Measurements from ENCODE around the gene MYADML2.
"Not testable (repeated sequence)": the region's sequence is repeated elsewhere in the genome, so short reads cannot be mapped to it uniquely, and the experiment has no call there.

Gene MYADML2

DNA sequence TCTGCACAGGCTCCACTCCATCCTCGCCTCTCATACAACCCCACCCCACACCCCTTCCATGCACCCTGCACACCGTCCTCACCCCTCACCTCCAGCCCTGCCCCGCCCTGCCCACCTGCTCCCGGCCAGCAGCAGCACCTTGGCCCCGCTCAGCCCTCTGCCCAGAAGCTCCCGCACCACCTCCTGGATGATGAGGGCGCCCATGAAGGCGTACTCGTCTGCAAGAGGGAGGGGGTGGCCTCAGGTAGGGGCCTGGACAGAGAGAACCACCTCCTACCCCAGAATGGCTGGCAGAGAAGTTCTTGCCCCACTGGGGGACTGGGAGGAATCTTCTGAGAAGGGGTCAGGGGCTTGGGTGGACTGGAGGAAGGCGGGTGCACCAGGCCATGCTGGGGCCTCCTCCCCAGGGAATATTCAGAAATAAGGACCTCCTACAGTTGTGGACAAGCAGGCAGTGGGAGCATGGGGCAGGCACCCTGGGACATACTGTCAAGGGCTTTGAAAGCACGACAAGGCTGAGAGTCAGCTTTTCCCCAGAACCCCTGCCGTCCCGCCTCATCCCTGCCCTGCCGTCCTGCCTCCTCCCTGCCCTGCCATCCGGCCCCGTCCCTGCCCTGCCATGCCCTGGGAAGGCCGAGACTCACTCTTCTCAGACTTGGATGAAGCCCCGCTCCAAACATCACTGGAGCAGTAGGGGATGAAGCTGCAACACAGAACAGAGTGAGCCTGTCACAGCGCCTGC is 10.8 kb upstream of the MYADML2 start:
- no peaks in the 10 kb centered on the region for H3K36me3 Mint-ChIP-seq (ENCODE audit: low read depth)
- no peak overlapping the region for H3K4me3 Mint-ChIP-seq
- peaks cover 4% of the 10 kb centered on the region for H3K4me1 Mint-ChIP-seq (ENCODE audit: low read depth)
- no peaks in the 10 kb centered on the region for H3K9me3 Mint-ChIP-seq
- no peak overlapping the region for H3K27ac Mint-ChIP-seq
- H3K27me3 Mint-ChIP-seq, result peaks cover 41% of the 10 kb centered on the region
- intact Hi-C loops (cut with micrococcal nuclease), result no loop called here

DNA sequence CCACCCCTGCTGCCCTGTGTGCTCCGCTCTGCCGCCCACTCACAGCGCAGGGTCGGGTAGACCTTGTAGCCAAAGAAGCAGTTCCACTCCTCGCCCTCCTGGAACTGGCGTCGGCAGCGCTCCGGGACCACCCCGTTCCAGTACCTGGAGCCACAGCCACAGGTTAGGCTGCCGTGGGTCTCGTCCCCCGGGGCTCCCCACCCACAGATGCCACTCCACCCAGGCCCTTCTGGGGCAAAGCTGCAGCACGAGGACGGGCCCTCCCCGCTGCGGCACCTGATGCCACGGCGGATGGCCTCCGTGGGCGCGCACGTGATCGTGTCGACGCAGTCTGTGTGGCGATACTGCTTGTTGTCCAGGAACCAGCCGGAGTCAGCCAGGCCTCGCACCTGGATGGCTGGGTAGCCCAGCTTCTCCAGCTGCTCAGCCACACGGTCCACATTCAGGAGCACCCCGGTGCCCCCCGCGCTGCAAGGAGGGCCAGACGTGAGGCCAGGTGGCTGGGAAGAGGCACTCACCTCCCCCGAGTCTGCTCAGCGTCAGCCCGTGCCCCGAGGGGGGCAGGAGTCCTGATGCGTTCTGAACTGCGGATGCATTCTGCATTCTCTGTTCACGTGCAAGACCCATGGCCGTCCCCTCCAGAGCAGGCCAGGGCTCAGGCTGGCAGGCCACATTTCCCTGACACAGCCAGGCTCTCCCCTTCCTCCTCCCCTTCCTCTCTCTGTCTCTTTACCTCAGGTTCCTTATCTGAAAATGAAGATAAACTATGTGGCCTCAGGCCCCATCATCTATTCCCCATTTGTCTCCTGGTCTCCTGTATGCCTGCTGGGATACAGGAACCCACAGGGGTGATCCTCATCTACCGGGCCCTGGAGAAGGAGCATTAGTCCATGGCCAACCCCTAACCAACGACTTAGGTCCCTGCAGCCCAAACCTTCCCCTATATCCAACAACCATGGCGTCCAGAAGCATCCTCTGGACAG is 9.9 kb upstream of the MYADML2 start:
- H3K27me3 Mint-ChIP-seq, result peaks cover 35% of the 10 kb centered on the region
- H3K27ac Mint-ChIP-seq, result no peak overlapping the region
- H3K4me1 Mint-ChIP-seq (ENCODE audit: low read depth), result peaks cover 9% of the 10 kb centered on the region
- no peaks in the 10 kb centered on the region for H3K9me3 Mint-ChIP-seq
- H3K36me3 Mint-ChIP-seq (ENCODE audit: low read depth), result no peaks in the 10 kb centered on the region
- no peak overlapping the region for H3K4me3 Mint-ChIP-seq
- intact Hi-C loops (cut with micrococcal nuclease), result no loop called here

DNA sequence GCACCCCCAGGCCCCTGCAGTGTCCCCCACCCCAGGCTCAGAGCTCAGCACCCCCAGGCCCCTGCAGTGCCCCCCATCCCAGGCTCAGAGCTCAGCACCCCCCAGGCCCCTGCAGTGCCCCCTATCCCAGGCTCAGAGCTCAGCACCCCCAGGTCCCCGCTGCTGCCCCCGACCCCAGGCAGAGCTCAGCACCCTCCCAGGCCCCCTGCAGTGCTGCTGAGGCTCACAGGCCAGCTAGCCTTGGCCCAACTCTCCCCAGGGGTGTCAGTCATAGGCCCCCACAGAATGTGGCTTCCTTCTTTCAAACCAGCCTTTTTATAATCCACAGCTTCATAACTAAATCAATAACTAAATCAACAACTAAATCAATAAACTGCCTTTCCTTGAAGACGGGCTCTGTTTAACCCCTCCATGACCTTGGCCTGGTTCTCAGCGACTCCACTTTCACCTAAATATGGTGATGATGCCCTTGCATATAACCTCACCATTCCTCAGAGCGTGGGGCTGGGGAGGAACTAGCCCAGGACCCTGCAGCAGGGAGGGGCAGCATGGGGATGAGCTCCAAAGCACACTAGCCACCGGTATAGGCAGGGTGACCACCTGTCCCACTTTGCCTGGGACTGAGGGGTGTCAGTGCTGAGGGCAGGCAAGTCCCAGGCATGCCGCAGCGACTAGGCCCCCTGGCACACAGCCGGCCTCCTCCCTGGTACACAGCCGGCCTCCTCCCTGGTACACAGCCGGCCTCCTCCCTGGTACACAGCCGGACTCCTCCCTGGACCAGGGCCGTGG is 8.9 kb upstream of the MYADML2 start:
- Mint-ChIP-seq H3K36me3 (ENCODE audit: low read depth) (no peaks in the 10 kb centered on the region), H3K4me1 (ENCODE audit: low read depth) (peaks cover 9% of the 10 kb centered on the region), H3K9me3 (no peaks in the 10 kb centered on the region), H3K27ac (no peak overlapping the region), H3K27me3 (peaks cover 41% of the 10 kb centered on the region), H3K4me3 (no peak overlapping the region)
- intact Hi-C loops (cut with micrococcal nuclease), result no loop called here

DNA sequence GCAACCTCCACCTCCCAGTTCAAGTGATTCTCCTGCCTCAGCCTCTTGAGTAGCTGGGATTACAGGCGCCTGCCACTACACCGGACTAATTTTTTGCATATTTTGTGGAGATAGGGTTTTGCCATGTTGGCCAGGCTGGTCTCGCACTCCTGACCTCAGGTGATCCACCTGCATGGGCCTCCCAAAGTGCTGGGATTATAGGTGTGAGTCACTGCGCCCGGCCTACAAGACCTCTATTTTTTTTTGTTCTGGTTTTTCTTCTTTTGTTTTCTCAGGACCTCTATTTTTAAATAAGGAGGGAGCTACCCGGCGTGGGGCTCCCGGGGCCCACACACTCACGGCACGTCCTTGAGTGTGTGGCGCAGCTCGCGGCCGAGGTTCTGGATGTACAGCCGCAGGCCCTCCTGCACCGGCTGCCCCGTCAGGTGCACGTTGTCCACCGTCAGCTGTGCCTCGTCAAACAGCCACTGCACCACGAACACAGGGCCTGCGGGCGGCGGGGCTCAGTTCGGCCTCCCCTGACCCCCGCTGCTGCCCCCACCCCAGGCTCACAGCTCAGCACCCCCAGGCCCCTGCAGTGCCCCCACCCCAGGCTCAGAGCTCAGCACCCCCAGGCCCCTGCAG is 8.1 kb upstream of the MYADML2 start:
- Mint-ChIP-seq H3K4me1 (ENCODE audit: low read depth) (peaks cover 9% of the 10 kb centered on the region), H3K9me3 (no peaks in the 10 kb centered on the region), H3K27ac (no peak overlapping the region)

DNA sequence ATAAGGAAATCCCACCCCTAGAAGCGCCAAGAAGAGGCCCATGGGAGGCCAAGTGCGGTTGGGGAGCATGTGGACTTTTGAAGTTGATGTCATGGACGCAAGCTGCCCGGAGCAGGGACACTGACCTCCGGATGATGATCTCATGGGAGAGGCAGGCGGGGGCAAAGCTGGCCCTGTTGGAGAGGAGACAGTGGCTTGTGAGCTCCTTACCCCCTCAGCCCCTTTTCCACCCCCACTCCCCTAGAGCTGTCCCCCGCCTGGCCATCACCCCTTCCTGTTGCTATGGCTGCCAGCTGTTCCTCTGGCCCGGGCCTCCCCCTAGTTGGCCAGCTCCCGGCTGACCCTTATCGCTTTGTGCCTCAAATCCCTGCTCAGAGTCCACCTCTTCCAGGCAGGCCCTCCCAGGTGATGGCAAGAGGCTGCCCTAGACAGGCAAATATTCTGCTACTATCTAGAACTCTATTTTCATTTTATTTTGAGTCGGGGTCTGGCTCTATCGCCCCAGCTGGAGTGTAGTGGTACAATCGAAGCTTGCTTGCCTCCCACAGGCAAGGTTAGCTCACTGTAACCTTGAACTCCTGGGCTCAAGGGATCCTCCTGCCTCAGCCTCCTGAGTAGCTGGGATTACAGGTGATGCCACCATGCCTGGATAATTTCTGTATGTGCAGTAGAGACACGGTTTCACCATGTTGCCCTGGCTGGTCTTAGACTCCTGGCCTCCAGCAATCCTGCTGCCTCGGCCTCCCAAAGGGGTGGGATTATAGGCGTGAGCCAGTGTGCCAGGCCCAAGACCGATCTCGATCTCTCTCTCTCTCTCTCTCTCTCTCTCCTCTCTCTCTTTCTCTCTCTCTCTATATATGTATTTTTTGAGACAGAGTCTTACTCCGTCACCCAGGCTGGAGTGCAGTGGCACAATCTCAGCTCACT is 7.4 kb upstream of the MYADML2 start:
- intact Hi-C loops (cut with micrococcal nuclease), result no loop called here
- Mint-ChIP-seq H3K27me3 (peaks cover 36% of the 10 kb centered on the region), H3K27ac (no peak overlapping the region), H3K36me3 (ENCODE audit: low read depth) (no peaks in the 10 kb centered on the region), H3K4me1 (ENCODE audit: low read depth) (peaks cover 9% of the 10 kb centered on the region), H3K4me3 (no peak overlapping the region), H3K9me3 (no peaks in the 10 kb centered on the region)

More for the DNA sequence above, 8.1 kb upstream of the MYADML2 start:
- H3K4me3 Mint-ChIP-seq, result no peak overlapping the region
- intact Hi-C loops (cut with micrococcal nuclease), result no loop called here
- H3K27me3 Mint-ChIP-seq, result peaks cover 38% of the 10 kb centered on the region
- H3K36me3 Mint-ChIP-seq (ENCODE audit: low read depth), result no peaks in the 10 kb centered on the region

DNA sequence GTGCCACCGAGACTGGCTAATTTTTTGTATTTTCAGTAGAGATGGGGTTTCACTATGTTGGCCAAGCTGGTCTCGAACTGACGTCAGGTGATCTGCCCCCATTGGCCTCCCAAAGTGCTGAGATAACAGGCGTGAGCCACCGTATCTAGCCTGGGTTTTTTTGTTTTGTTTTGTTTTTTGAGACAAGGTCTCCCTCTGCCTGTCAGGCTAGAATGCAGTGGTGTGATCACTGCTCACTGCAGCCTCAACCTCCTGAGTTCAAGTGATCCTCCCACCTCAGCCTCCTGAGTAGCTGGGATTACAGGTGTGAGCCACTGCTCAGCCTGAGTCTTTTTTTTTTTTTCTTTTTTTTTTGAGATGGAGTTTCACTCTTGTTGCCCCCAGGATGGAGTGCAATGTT is 6.4 kb upstream of the MYADML2 start:
- H3K36me3 Mint-ChIP-seq (ENCODE audit: low read depth); H3K4me1 Mint-ChIP-seq (ENCODE audit: low read depth); intact Hi-C loops (cut with micrococcal nuclease); H3K27ac Mint-ChIP-seq; H3K9me3 Mint-ChIP-seq; H3K4me3 Mint-ChIP-seq: not testable (repeated sequence)
- H3K27me3 Mint-ChIP-seq, result peaks cover 32% of the 10 kb centered on the region

DNA sequence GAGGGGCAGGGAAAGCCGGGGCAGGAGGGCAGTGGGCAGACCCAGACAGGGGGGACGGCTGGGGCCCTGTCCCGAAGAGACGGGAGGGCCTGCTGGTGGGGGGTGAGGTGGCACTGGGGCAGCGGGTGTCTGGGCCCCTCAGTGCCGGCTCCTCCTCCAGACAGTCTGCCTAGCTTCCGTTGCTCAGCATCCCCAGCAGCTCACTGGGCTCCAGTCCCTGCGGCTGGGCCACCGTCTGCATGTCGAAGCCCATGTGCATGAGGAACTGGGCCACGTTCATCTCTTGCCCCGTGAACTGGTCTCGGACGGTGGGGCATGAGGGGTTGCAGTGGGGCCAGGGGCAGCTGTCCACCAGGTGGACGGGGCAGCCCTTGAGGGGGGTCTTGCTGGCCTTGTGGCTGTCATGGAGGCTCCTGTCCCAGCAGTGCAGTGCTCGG is 5.8 kb upstream of the MYADML2 start:
- intact Hi-C loops (cut with micrococcal nuclease), result no loop called here

DNA sequence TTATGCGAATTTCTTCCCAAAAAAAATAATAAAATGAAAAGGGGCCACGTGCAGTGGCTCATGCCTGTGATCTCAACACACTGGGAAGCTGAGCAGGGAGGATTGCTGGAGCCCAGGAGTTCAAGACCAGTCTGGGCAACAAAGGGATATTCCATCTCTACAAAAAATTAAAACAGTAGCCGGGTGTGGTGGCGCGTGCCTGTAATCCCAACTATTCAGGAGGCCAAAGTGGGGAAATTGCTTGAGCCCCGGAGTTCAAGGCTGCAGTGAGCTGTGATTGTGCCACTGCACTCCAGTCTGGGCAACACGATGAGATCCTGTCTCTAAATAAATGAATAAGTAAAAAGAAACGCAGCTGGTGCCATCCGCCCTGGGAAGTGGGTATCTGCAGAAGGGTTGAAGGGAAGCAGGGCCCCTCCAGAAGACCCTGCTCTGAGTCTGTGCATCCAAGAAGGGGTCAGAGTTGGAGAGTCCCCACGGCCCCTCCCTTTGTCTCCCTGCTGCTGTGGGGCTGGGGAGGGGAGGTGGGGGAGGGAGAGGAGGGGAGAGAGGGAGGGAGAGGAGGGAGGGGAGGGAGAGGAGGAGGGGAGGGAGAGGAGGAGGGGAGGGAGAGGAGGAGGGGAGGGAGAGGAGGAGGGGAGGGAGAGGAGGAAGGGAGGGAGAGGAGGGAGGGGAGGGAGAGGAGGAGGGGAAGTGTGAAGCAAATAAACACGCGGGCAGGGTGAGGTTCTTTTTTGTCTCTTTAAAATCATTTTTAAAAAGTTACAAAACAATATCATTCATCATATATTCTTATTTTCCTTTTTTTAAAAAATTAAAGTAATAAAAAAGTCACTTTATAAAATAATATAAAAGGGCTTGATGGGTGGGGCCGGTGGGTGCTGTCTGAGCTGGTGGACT is 5.0 kb upstream of the MYADML2 start:
- Mint-ChIP-seq H3K36me3 (ENCODE audit: low read depth) (no peaks in the 10 kb centered on the region), H3K27me3 (peaks cover 23% of the 10 kb centered on the region), H3K9me3 (no peaks in the 10 kb centered on the region), H3K4me3 (no peak overlapping the region), H3K4me1 (ENCODE audit: low read depth) (peaks cover 5% of the 10 kb centered on the region), H3K27ac (no peak overlapping the region)
- intact Hi-C loops (cut with micrococcal nuclease), result no loop called here

More for the DNA sequence above, 5.8 kb upstream of the MYADML2 start:
- Mint-ChIP-seq H3K9me3 (no peaks in the 10 kb centered on the region), H3K27me3 (peaks cover 26% of the 10 kb centered on the region), H3K36me3 (ENCODE audit: low read depth) (no peaks in the 10 kb centered on the region), H3K4me3 (no peak overlapping the region), H3K27ac (no peak overlapping the region), H3K4me1 (ENCODE audit: low read depth) (peaks cover 5% of the 10 kb centered on the region)

DNA sequence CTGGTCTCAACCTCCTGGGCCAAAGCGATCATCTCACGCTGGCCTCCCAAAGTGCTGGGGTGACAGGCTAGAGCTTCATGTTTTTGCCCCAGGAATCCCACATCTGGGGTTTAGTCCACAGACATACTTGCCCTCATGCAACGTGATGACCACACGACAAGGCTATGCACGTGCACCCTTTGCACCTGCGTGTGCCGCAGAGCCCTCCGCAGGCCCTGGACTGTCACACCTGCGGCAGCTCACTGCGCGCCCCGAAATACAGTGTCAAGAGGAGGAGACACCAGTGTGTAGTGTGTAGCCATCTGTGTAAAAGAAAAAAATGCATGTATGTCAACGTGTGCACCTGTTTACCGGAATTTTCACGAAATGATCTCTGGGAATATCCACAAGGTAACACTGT is 3.5 kb upstream of the MYADML2 start:
- Mint-ChIP-seq H3K9me3 (no peaks in the 10 kb centered on the region), H3K27ac (no peak overlapping the region), H3K27me3 (peaks cover 28% of the 10 kb centered on the region), H3K4me1 (ENCODE audit: low read depth) (peaks cover 5% of the 10 kb centered on the region), H3K36me3 (ENCODE audit: low read depth) (no peaks in the 10 kb centered on the region), H3K4me3 (no peak overlapping the region)
- intact Hi-C loops (cut with micrococcal nuclease), result no loop called here

DNA sequence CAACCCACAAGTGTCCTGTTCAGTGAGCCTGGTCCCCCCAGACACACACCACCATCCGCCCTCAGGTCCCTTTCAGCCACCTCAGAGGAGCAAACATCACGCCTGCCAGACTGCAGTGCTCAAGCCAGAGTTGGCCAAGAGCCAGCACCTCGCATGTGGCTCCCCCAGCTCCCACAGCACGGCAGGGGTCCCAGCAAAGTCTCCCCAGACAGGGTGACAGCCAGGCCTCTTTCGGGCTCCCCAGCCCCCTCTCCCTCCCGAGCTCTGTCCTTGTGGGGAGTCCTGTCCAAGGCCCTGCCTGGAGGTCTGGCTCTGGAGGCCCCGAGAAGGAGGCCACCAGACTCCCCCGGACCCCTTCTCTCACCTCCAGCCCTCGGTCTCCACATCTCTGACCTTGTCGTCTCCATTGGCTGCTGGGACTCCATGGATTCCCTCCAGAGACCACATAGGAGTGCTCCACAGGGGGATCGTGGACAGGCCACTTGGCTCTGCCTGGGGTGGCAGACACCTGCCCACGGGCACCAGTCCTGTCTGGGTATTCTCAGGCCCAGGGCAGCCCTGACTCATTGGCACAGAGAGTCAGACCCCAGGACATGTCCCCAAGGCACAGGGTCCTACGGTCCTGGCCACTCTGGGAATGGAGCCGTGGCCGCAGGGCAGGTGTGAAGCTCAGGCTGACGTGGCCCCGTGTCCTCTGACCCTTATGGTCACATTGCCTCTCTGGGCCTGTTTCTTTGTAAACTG is 1.8 kb upstream of the MYADML2 start:
- no peaks in the 10 kb centered on the region for H3K36me3 Mint-ChIP-seq (ENCODE audit: low read depth)
- H3K4me1 Mint-ChIP-seq (ENCODE audit: low read depth), result peaks cover 5% of the 10 kb centered on the region
- intact Hi-C loops (cut with micrococcal nuclease), result no loop called here
- no peak overlapping the region for H3K4me3 Mint-ChIP-seq
- H3K9me3 Mint-ChIP-seq, result no peaks in the 10 kb centered on the region
- no peak overlapping the region for H3K27ac Mint-ChIP-seq
- H3K27me3 Mint-ChIP-seq, result peaks cover 38% of the 10 kb centered on the region

DNA sequence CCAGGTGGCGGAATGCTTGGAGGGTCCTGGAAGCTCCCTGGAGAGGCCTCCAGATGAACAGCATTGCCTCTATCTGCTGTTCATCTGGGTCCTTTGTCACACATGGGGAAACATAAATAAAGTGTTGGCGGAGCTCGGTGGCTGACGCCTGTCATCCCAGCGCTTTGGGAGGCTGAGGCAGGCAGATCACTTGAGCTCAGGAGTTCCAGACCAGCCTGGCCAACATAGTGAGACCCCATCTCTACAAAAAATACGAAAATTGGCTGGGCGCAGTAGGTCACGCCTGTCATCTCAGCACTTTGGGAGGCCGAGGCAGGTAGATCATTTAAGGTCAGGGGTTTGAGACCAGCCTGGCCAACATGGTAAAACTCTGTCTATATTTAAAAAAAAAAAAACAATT is 2.2 kb downstream of the MYADML2 start:
- H3K27ac Mint-ChIP-seq, result no peak overlapping the region
- H3K4me1 Mint-ChIP-seq (ENCODE audit: low read depth), result no peaks in the 10 kb centered on the region
- H3K27me3 Mint-ChIP-seq, result peaks cover 53% of the 10 kb centered on the region
- intact Hi-C loops (cut with micrococcal nuclease), result no loop called here
- no peaks in the 10 kb centered on the region for H3K9me3 Mint-ChIP-seq
- no peaks in the 10 kb centered on the region for H3K36me3 Mint-ChIP-seq (ENCODE audit: low read depth)
- H3K4me3 Mint-ChIP-seq, result no peak overlapping the region

Data from dendritic cell treated with granulocyte-macrophage colony-stimulating factor and Interleukin-4, amounts not matched to agents 40 ng/mL and 50 ng/mL, for 4 days (primary cell).